ENCODE measurements around the gene DCLK1.

The DCLK1 gene

GRCh38 chr13:35859981-35860380 is 271.2 kb downstream of the DCLK1 start:
- H3K4me3 ChIP-seq (replicated peaks; ENCODE audit: low read depth, low read length), result no peak overlapping the region
- DNase-seq (ENCODE audit: extremely low read depth, low read depth), result no peak
- no peak for TF ChIP-seq CTCF (IDR thresholded peaks at IDR 0.05; ENCODE audit: low read depth, low read length, missing control alignments)

- TF ChIP-seq CTCF (IDR thresholded peaks at IDR 0.05; ENCODE audit: low read depth, low read length, missing control alignments), result no peak
- H3K4me3 ChIP-seq (replicated peaks; ENCODE audit: low read depth, low read length), result no peak overlapping the region
- DNase-seq (ENCODE audit: extremely low read depth, low read depth), result no peak
These were observed 272.5 kb downstream of the DCLK1 start for GRCh38 chr13:35858665-35859064.

GRCh38 chr13:35857769-35858168 is 273.4 kb downstream of the DCLK1 start:
- DNase-seq (ENCODE audit: extremely low read depth, low read depth), result no peak
- TF ChIP-seq CTCF (IDR thresholded peaks at IDR 0.05; ENCODE audit: low read depth, low read length, missing control alignments), result no peak
- H3K4me3 ChIP-seq (replicated peaks; ENCODE audit: low read depth, low read length), result no peak overlapping the region

- H3K4me3 ChIP-seq (replicated peaks; ENCODE audit: low read depth, low read length), result no peak overlapping the region
- no peak for TF ChIP-seq CTCF (IDR thresholded peaks at IDR 0.05; ENCODE audit: low read depth, low read length, missing control alignments)
- DNase-seq (ENCODE audit: extremely low read depth, low read depth), result no peak
These were observed 274.3 kb downstream of the DCLK1 start for GRCh38 chr13:35856721-35857364.

GRCh38 chr13:35856084-35856483 is 275.1 kb downstream of the DCLK1 start:
- H3K4me3 ChIP-seq (replicated peaks; ENCODE audit: low read depth, low read length), result no peak overlapping the region
- DNase-seq (ENCODE audit: extremely low read depth, low read depth), result no peak
- no peak for TF ChIP-seq CTCF (IDR thresholded peaks at IDR 0.05; ENCODE audit: low read depth, low read length, missing control alignments)

GRCh38 chr13:35855531-35856019 is 275.6 kb downstream of the DCLK1 start:
- no peak overlapping the region for H3K4me3 ChIP-seq (replicated peaks; ENCODE audit: low read depth, low read length)
- TF ChIP-seq CTCF (IDR thresholded peaks at IDR 0.05; ENCODE audit: low read depth, low read length, missing control alignments), result no peak
- no peak for DNase-seq (ENCODE audit: extremely low read depth, low read depth)

- no peak overlapping the region for H3K4me3 ChIP-seq (replicated peaks; ENCODE audit: low read depth, low read length)
- DNase-seq (ENCODE audit: extremely low read depth, low read depth), result no peak
- TF ChIP-seq CTCF (IDR thresholded peaks at IDR 0.05; ENCODE audit: low read depth, low read length, missing control alignments), result no peak
These were observed 276.9 kb downstream of the DCLK1 start for GRCh38 chr13:35854286-35854685.

All from HFF-Myc (cell line).